ENCODE measurements around the gene ICAM5.
"Not testable (repeated sequence)": the region's sequence is repeated elsewhere in the genome, so short reads cannot be mapped to it uniquely, and the experiment has no call there.

Gene ICAM5

GRCh38 chr19:10332965-10333757 is 43.4 kb downstream of the ICAM5 start, which contains the start of gene RAVER1:
RAVER1 (minus strand) TSS chr19:10333529; CDS start chr19:10333507, 22 bp downstream.
- H3K4me1 ChIP-seq (ENCODE audit: control insufficient read depth in 1 of 2, insufficient read depth in 2 of 2, low read length in 2 of 2) = peaks cover 20 to 30% of the 10 kb centered on the region in 2 donors
- H3K9me3 ChIP-seq (ENCODE audit: control insufficient read depth in 1 of 2, low read length in 2 of 2) = no peaks in the 10 kb centered on the region
- H3K9ac ChIP-seq (ENCODE audit: low read depth in 1 of 2, low read length in 2 of 2) = peak within 1 kb of the TSS; percentile 53 to 61
- peak within 1 kb of the TSS; percentile 89 for H3K27ac ChIP-seq (ENCODE audit: low read depth, low read length)
- peaks cover 21 to 26% of the 10 kb centered on the region in 2 donors for H3K36me3 ChIP-seq (ENCODE audit: control insufficient read depth in 1 of 2, insufficient read depth in 2 of 2, low read length in 2 of 2)
- H3K27me3 ChIP-seq (ENCODE audit: control insufficient read depth in 1 of 2, insufficient read depth in 2 of 2, low read length in 2 of 2) = no peaks in the 10 kb centered on the region
- peak within 1 kb of the TSS; percentile 90 to 98 for H3K4me3 ChIP-seq (ENCODE audit: low read depth in 1 of 2, low read length in 2 of 2)

DNA sequence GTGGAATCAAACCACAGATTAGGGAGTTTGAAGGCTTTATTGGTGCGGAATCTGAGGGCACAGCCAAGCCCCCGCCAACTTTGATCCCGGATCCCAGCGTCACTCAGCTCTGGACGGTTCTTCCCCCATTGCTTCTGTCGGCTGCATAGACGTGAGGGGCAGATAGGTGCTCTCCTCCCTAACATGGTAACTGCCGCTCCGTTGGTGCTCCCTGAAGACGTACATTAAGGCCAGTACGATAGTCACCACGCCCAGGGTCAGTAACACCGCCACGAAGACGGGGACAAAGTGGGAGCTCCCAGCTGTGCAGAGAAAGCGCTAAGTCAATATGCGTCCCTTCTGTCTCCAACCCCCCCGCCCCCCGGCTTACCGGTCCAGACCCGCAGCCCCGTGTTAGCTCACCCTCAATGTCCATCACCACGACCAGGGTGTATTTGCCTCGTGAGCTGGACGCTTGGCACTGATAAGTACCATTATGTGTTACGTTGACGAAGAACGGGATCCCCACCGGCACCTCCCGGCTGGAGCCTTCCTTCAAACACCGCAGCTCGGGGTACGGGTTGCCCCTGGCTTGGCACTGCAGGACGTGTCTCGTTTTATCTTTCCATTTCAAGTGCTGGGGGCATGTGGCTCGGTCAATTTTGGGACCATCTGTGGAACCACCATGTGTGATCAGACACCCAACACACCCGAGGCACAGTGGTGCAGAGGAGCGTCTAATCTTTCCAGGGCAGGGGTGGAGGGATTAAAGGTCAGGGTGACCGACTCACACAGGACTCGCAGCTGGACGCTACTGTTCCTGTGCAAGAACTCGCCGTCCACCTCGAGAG is 44.2 kb downstream of the ICAM5 start:
- H3K9me3 ChIP-seq (ENCODE audit: control insufficient read depth in 1 of 2, low read length in 2 of 2) = no peaks in the 10 kb centered on the region
- peak overlapping the region; percentile 89 for H3K27ac ChIP-seq (ENCODE audit: low read depth, low read length)
- peak overlapping the region; percentile 90 to 98 for H3K4me3 ChIP-seq (ENCODE audit: low read depth in 1 of 2, low read length in 2 of 2)
- H3K9ac ChIP-seq (ENCODE audit: low read depth in 1 of 2, low read length in 2 of 2) = peak overlapping the region; percentile 53 to 60
- peaks cover 20 to 36% of the 10 kb centered on the region in 2 donors for H3K4me1 ChIP-seq (ENCODE audit: control insufficient read depth in 1 of 2, insufficient read depth in 2 of 2, low read length in 2 of 2)
- no peaks in the 10 kb centered on the region for H3K27me3 ChIP-seq (ENCODE audit: control insufficient read depth in 1 of 2, insufficient read depth in 2 of 2, low read length in 2 of 2)
- H3K36me3 ChIP-seq (ENCODE audit: control insufficient read depth in 1 of 2, insufficient read depth in 2 of 2, low read length in 2 of 2) = peaks cover 14 to 18% of the 10 kb centered on the region in 2 donors

- Histone ChIP-seq H3K27ac (ENCODE audit: low read depth, low read length) (peak overlapping the region; percentile 70), H3K4me3 (ENCODE audit: low read depth in 1 of 2, low read length in 2 of 2) (peak overlapping the region; percentile 90 to 98), H3K4me1 (ENCODE audit: control insufficient read depth in 1 of 2, insufficient read depth in 2 of 2, low read length in 2 of 2) (peaks cover 20 to 36% of the 10 kb centered on the region in 2 donors), H3K9me3 (ENCODE audit: control insufficient read depth in 1 of 2, low read length in 2 of 2) (no peaks in the 10 kb centered on the region), H3K36me3 (ENCODE audit: control insufficient read depth in 1 of 2, insufficient read depth in 2 of 2, low read length in 2 of 2) (peaks cover 6 to 10% of the 10 kb centered on the region in 2 donors), H3K9ac (ENCODE audit: low read depth in 1 of 2, low read length in 2 of 2) (peak overlapping the region; percentile 53 to 60), H3K27me3 (ENCODE audit: control insufficient read depth in 1 of 2, insufficient read depth in 2 of 2, low read length in 2 of 2) (no peaks in the 10 kb centered on the region)
Measured at GRCh38 chr19:10334588-10335351, 45.0 kb downstream of the ICAM5 start.

- Histone ChIP-seq H3K9ac (ENCODE audit: low read depth in 1 of 2, low read length in 2 of 2) (no peak overlapping the region), H3K36me3 (ENCODE audit: control insufficient read depth in 1 of 2, insufficient read depth in 2 of 2, low read length in 2 of 2) (peaks cover 3% of the 10 kb centered on the region in 2 donors), H3K27me3 (ENCODE audit: control insufficient read depth in 1 of 2, insufficient read depth in 2 of 2, low read length in 2 of 2) (no peaks in the 10 kb centered on the region), H3K27ac (ENCODE audit: low read depth, low read length) (no peak overlapping the region), H3K4me1 (ENCODE audit: control insufficient read depth in 1 of 2, insufficient read depth in 2 of 2, low read length in 2 of 2) (peaks cover 20 to 36% of the 10 kb centered on the region in 2 donors), H3K9me3 (ENCODE audit: control insufficient read depth in 1 of 2, low read length in 2 of 2) (no peaks in the 10 kb centered on the region), H3K4me3 (ENCODE audit: low read depth in 1 of 2, low read length in 2 of 2) (peak overlapping the region in 1 of 2 donors; percentile 90)
Measured at GRCh38 chr19:10335352-10335985, 45.7 kb downstream of the ICAM5 start.

DNA sequence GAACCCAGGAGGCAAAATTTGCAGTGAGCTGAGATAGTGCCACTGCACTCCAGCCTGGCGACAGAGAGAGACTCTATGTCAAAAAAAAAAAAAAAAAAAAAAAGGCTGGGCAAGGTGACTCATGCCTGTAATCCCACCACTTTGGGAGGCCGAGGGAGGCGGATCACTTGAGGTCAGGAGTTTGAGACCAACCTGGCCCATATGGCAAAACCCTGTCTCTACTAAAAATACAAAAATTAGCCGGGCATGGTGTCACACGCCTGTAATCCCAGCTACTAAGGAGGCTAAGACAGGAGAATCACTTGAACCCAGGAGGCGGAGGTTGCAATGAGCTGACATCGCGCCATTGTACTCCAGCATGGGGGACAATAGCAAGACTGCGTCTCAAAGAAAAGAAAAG is 47.0 kb downstream of the ICAM5 start:
- H3K27me3 ChIP-seq (ENCODE audit: control insufficient read depth in 1 of 2, insufficient read depth in 2 of 2, low read length in 2 of 2); H3K4me3 ChIP-seq (ENCODE audit: low read depth in 1 of 2, low read length in 2 of 2); H3K9ac ChIP-seq (ENCODE audit: low read depth in 1 of 2, low read length in 2 of 2); H3K27ac ChIP-seq (ENCODE audit: low read depth, low read length); H3K9me3 ChIP-seq (ENCODE audit: control insufficient read depth in 1 of 2, low read length in 2 of 2); H3K36me3 ChIP-seq (ENCODE audit: control insufficient read depth in 1 of 2, insufficient read depth in 2 of 2, low read length in 2 of 2): not testable (repeated sequence)
- peaks cover 18 to 32% of the 10 kb centered on the region in 2 donors for H3K4me1 ChIP-seq (ENCODE audit: control insufficient read depth in 1 of 2, insufficient read depth in 2 of 2, low read length in 2 of 2)

DNA sequence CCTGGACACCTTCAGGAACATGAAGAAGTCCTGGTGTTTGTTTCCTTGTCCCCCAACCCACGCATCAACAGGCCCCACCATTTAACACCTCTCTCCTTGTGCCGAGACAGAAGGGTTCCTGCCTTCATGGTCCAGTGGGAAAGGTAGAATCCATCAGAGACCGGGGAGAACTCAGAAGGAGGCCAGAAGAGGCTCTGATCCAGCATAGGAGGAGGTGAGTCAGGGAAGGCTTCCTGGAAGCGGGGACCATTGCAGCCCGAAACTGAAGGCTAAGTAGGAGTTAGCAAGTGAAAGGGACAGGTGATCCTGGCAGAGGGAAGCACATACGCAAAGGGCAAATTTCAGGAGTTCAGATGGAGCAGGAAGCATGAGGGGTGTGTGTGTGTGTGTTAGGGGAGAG is 49.2 kb downstream of the ICAM5 start:
- Histone ChIP-seq H3K4me1 (ENCODE audit: control insufficient read depth in 1 of 2, insufficient read depth in 2 of 2, low read length in 2 of 2) (peaks cover 6 to 16% of the 10 kb centered on the region in 2 donors), H3K36me3 (ENCODE audit: control insufficient read depth in 1 of 2, insufficient read depth in 2 of 2, low read length in 2 of 2) (no peaks in the 10 kb centered on the region), H3K27ac (ENCODE audit: low read depth, low read length) (no peak overlapping the region), H3K9me3 (ENCODE audit: control insufficient read depth in 1 of 2, low read length in 2 of 2) (no peaks in the 10 kb centered on the region), H3K9ac (ENCODE audit: low read depth in 1 of 2, low read length in 2 of 2) (peak overlapping the region; percentile 55 to 63), H3K27me3 (ENCODE audit: control insufficient read depth in 1 of 2, insufficient read depth in 2 of 2, low read length in 2 of 2) (no peaks in the 10 kb centered on the region), H3K4me3 (ENCODE audit: low read depth in 1 of 2, low read length in 2 of 2) (peak overlapping the region; percentile 60 to 66)

DNA sequence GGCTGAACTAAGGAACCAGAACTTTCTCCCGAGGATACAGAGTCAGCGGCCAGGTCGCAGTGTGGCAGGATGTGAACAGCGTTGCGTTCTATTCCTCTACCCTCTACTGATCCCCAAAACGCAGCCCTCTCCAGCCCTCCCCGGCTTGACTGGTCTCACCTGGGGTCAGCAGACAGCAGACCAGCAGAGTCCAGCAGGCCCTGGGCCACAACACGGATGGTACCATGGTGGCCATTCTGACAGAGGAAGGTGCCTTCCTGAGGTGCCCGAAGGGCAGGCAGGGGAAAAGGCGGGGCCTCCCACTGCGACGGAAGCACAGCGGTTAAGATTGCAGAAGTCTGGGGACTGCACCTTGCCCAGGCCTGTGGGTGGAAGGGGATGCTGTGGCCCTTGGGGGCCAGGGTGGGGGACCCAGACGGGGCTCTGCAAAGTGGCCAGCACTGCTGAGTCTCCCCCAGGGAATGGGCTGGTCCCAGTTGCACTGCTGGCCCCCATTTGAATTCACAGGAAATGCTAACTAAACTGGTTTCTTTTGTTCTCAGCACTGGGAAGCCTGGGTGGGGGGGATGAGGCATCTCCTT is 49.7 kb downstream of the ICAM5 start, which contains the start of gene ICAM3:
Gene ICAM3, minus strand, starts transcription at position 245 of the 581 bp plus-strand sequence. Its CDS starts 10 bp downstream, at position 235.
- H3K27me3 ChIP-seq (ENCODE audit: control insufficient read depth in 1 of 2, insufficient read depth in 2 of 2, low read length in 2 of 2) = no peaks in the 10 kb centered on the region
- H3K27ac ChIP-seq (ENCODE audit: low read depth, low read length) = no peak within 1 kb of the TSS
- no peaks in the 10 kb centered on the region for H3K9me3 ChIP-seq (ENCODE audit: control insufficient read depth in 1 of 2, low read length in 2 of 2)
- peak within 1 kb of the TSS; percentile 60 to 66 for H3K4me3 ChIP-seq (ENCODE audit: low read depth in 1 of 2, low read length in 2 of 2)
- H3K36me3 ChIP-seq (ENCODE audit: control insufficient read depth in 1 of 2, insufficient read depth in 2 of 2, low read length in 2 of 2) = no peaks in the 10 kb centered on the region
- H3K4me1 ChIP-seq (ENCODE audit: control insufficient read depth in 1 of 2, insufficient read depth in 2 of 2, low read length in 2 of 2) = peaks cover under 1 to 11% of the 10 kb centered on the region in 2 donors
- peak within 1 kb of the TSS; percentile 55 to 63 for H3K9ac ChIP-seq (ENCODE audit: low read depth in 1 of 2, low read length in 2 of 2)

DNA sequence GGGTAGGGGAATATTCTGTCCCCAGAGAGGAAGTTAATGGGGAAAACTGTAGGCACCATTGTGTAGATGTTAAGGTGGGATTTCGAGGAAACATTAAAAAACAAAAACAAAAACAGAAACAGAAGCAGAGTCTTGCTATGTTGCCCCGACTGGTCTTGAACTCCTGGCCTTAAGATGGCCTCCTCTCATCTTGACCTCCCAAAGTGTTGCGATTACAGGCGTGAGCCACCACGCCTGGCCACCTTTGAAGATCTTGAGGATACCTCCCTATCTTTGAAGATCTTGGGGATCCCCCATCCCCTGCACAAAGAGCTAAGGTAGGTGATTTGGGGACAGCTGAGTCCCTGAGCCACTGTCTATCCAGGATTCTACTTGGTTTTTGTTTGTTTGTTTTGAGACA is 50.2 kb downstream of the ICAM5 start:
- no peak overlapping the region for H3K9ac ChIP-seq (ENCODE audit: low read depth in 1 of 2, low read length in 2 of 2)
- H3K36me3 ChIP-seq (ENCODE audit: control insufficient read depth in 1 of 2, insufficient read depth in 2 of 2, low read length in 2 of 2) = no peaks in the 10 kb centered on the region
- H3K27me3 ChIP-seq (ENCODE audit: control insufficient read depth in 1 of 2, insufficient read depth in 2 of 2, low read length in 2 of 2) = no peaks in the 10 kb centered on the region
- H3K4me3 ChIP-seq (ENCODE audit: low read depth in 1 of 2, low read length in 2 of 2) = peak overlapping the region in 1 of 2 donors; percentile 60
- H3K9me3 ChIP-seq (ENCODE audit: control insufficient read depth in 1 of 2, low read length in 2 of 2) = no peaks in the 10 kb centered on the region
- peaks cover 0 to 8% of the 10 kb centered on the region in 2 donors for H3K4me1 ChIP-seq (ENCODE audit: control insufficient read depth in 1 of 2, insufficient read depth in 2 of 2, low read length in 2 of 2)
- no peak overlapping the region for H3K27ac ChIP-seq (ENCODE audit: low read depth, low read length)

- Histone ChIP-seq H3K9me3 (ENCODE audit: control insufficient read depth in 1 of 2, low read length in 2 of 2) (no peaks in the 10 kb centered on the region), H3K4me1 (ENCODE audit: control insufficient read depth in 1 of 2, insufficient read depth in 2 of 2, low read length in 2 of 2) (peaks cover 0 to 4% of the 10 kb centered on the region in 2 donors), H3K27ac (ENCODE audit: low read depth, low read length) (no peak overlapping the region), H3K9ac (ENCODE audit: low read depth in 1 of 2, low read length in 2 of 2) (no peak overlapping the region), H3K27me3 (ENCODE audit: control insufficient read depth in 1 of 2, insufficient read depth in 2 of 2, low read length in 2 of 2) (no peaks in the 10 kb centered on the region), H3K4me3 (ENCODE audit: low read depth in 1 of 2, low read length in 2 of 2) (no peak overlapping the region), H3K36me3 (ENCODE audit: control insufficient read depth in 1 of 2, insufficient read depth in 2 of 2, low read length in 2 of 2) (no peaks in the 10 kb centered on the region)
Measured at GRCh38 chr19:10343495-10343894, 53.7 kb downstream of the ICAM5 start.
